G401 (cell line): Measurements from ENCODE around the gene SCO2. TPM values are rescaled to one million over a fixed set of nuclear protein-coding genes. Genes with fewer than 3 reads are reported as not detected.
"Not testable (repeated sequence)": the region's sequence is repeated elsewhere in the genome, so short reads cannot be mapped to it uniquely, and the experiment has no call there.

ENCODE experiments used
- DNase-seq: peaks from one replicate; pipeline ENCODE4 v3.0.0-alpha.2; 2015; ENCODE audit warnings: low spot score
- in situ Hi-C: cut with HindIII; loops from 2 replicates; pipeline ENCODE4 v1.10.0; 2016; ENCODE audit warnings: low sequenced_read_pairs, mixed read lengths
- total RNA-seq: library from RNA; depleted of rRNA; stranded (reverse); fragments of >200 nt; shearing (Covaris generic); gene quantifications from 2 replicates; pipeline ENCODE4 v1.2.3, GENCODE V29; 2014

The SCO2 gene
- total RNA-seq, 1 experiment from 2014 or later = 4.9 TPM

DNA sequence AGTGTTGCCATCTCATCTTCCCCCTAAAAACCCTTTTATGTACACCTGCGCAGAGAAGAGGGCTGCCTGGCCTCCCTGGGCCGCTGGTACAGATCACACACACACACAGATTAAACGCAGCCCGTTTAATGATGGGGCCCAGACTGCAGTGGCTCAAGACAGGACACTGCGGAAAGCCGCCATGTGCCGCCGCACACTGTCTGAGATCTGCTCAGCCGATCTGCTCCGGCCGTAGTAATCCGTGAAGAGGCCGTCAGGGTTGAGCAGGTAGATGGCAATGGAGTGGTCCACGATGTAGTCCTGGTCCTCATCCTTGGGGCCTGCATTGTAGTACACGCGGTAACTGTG lies 2.0 kb downstream of the SCO2 start:
- in situ Hi-C loops = no loop called here
- DNase-seq = no peak

DNA sequence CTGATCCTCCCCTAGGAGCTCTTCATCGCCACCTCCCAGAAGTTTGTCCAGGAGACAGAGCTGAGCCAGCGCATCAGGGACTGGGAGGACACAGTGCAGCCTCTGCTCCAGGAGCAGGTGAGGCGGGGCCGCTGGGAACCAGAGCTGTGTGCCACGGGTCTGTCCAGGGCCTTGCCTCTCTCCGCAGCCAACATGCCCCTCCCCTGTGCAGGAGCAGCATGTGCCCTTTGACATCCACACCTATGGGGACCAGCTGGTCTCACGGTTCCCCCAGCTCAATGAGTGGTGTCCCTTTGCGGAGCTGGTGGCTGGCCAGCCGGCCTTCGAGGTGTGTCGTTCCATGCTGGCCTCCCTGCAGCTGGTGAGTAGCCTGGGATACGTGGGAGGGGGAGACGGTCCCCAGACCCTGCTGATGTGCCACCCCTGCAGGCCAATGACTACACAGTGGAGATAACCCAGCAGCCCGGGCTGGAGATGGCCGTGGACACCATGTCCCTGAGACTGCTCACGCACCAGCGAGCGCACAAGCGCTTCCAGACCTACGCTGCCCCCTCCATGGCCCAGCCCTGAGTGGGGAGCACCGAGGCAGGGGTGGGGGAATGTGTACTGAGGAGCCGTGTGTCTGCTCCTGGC lies 2.5 kb downstream of the SCO2 start:
- in situ Hi-C loops = no loop called here
- DNase-seq = no peak

DNA sequence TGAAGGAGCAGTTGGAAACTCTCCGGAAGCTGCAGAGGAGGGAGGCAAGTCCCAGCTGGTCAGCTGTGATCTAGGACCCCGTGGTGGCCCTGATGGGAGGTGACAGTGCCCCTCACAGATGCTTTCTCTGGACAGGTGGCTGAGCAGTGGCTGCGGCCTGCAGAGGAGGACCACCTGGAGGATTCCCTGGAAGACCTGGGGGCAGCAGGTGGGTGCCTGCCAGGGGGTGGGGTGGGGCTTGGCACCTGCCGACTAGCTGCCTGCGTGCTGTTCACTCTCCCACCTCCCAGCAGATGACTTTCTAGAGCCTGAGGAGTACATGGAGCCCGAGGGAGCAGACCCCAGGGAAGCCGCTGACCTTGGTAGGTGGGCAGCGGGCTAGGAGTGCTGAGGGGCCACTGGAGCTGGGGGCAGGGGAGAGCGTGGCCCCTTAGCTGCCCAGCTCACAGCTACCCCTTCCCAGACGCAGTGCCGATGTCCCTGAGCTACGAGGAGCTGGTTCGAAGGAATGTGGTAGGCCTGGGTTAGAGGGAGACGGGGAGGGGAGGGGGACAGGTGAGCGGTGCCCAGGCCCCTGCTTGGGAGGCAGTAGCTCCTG lies 3.1 kb downstream of the SCO2 start:
- in situ Hi-C loops = no loop called here
- no peak for DNase-seq

DNA sequence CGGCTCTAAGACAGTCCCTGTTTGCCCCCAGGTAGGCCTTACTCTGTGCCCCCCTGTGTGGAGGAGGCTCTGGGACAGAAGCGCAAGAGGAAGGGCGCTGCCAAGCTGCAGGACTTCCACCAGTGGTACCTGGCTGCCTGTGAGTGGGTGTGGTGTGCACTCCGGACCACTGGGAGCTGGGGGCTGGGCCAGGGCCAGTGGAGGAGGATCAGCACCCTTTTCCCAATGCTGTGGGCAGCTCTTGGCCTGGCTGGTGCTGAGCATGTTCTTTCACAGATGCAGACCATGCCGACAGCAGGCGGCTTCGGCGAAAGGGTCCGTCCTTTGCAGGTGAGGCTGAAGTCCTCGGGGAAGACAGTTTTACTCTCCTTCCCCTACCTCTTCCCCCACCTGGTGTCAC lies 3.7 kb downstream of the SCO2 start:
- in situ Hi-C loops = no loop called here
- DNase-seq = no peak

DNA sequence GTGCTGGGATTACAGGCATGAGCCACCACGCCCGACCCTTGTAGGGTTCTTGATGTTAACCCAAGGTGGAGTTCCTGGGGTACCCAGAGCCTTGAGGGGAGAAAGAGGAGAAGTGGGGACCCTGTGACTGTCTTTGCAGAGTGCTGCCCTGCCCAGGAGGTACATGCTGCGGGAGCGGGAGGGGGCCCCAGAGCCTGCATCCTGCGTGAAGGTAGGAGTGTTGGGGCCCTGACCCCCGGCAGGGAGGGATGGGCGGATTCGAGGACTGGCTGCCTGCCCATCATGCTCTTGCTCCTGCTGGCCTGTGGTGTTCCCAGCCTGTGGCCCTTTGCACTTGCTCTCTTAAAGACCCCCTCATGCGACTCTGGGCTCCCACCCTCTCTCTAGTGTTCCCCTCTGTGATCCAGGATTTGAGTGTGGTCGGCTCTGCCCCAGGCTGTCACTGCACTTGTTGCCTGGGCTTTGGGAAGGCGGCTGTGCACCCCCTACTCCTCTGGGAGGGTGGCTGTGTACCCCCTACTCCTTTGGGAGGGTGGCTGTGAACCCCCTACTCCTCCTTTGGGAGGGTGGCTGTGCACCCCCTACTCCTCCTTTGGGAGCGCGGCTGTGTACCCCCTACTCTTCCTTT lies 4.5 kb downstream of the SCO2 start:
- DNase-seq = no peak
- in situ Hi-C loops = no loop called here

DNA sequence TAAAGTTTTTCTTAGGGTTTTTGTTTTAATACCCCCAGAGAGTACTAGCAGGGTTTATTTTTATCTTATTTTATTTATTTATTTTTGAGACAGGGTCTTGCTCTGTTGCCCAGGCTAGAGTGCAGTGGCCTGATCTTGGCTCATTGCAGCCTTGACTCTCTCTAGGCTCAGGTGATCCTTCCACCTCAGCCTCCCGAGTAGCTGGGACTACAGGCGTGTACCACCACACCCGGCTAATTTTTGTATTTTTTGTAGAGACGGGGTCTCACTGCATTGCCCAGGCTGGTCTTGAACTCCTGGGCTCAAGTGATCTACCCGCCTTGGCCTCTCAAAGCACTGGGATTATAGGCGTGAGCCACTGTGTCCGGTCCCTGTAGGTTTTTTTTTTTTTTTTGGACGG lies 5.2 kb downstream of the SCO2 start:
- DNase-seq, in situ Hi-C loops: not testable (repeated sequence)

DNA sequence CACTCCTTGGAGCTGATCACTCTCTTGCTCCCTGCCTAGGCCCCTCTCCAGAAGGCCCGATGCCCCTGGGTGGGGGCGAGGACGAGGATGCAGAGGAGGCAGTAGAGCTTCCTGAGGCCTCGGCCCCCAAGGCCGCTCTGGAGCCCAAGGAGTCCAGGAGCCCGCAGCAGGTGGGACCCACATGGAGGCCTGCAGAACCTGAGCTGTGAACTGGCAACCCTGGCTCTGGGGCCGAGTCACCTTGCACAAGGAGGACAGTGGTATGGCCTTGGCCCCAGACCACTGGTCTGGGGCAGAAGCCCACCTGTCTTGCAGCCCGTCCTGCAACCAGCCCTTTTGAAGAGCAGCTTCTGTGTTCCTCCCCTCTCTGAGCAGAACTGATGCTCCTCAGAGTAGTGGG lies 6.2 kb downstream of the SCO2 start:
- DNase-seq = no peak
- in situ Hi-C loops = no loop called here

DNA sequence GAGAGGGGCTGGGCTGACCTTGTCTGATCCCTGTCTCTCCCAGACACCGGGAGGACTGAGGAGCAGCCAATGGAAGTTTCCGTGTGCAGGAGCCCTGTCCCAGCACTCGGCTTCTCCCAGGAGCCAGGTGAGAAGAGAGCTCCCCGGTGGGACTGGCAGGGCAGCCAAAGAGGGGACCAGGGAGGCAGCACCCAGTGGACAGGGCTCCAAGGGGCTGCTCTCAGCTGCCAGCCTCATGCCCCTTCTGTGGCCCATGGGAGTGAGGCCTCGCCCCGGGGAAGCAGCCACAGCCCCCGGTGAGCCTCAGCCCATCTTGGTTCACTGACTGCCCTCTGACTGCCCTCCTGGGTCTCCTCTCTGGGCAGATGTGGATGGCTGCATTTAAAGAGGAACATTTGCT lies 6.8 kb downstream of the SCO2 start:
- no peak for DNase-seq
- in situ Hi-C loops = no loop called here

DNA sequence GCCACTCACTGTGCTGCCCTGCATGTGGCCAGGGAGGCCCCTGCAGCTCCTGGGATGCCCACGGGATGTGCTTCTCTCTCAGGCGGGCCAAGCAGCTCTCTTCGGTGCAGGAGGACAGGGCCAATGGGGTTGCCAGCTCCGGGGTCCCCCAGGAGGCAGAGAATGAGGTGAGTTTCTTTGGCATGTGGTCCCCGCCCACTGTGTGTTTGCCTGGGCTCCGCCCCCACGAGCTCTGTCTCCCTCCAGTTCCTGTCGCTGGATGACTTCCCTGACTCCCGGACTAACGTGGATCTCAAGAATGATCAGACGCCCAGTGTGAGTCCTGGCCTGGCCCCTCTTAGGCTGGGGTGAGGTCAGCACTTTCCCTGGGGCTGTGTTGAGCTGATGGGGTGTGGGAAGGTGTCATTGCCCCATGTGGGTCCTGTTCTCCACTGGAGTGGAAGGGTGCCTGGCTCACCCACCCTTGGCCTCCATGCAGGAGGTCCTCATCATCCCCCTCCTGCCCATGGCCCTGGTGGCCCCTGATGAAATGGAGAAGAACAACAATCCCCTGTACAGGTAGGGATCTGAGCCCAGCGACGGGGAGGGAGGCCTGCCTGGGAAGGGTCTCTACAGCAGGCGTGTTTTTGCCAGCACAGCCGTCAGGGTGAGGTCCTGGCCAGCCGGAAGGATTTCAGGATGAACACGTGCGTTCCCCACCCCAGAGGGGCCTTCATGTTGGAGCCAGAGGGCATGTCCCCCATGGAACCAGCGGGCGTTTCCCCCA lies 7.7 kb downstream of the SCO2 start:
- in situ Hi-C loops = no loop called here

DNA sequence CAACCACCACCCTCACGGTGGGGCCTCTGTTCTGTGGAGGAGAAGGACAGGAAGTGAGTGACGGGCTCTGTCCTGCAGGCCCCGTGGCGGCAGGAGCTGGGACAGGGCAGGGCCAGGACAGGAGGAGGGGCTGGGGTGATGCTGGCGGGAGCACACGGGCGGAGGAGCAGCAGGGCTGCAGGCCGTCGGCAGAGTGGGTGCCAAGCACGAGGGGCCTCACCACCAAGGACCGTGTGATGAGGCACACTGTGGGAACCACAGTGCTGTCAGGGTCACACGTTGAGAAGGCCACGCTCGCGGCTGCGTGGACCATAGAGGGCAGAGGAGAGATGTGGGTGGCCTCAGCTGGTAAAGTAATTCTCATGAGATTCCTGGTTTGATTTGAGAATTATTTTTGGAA lies 8.5 kb downstream of the SCO2 start:
- DNase-seq = no peak
- in situ Hi-C loops = no loop called here

More for the DNA sequence above, 7.7 kb downstream of the SCO2 start:
- no peak for DNase-seq

DNA sequence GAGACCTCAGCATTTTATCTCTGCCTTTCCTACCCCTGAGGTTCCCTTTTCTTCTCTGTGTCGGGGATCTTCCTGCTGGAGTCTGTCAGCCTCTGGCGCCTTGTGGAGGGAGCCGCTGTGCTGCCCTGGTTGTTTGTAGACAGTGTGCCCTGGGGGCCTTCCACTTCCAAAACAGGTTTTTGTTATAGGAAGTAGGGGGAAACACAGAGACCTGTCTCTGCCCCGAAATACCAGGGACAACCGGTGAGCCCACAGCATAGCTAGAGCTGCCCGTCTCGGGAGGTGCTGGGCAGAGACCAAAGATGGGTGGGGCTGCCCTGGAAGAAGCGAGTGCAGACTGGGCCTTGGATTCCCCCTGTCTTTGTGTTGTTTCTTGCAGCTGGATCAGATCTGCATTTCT lies 9.3 kb downstream of the SCO2 start:
- no peak for DNase-seq

DNA sequence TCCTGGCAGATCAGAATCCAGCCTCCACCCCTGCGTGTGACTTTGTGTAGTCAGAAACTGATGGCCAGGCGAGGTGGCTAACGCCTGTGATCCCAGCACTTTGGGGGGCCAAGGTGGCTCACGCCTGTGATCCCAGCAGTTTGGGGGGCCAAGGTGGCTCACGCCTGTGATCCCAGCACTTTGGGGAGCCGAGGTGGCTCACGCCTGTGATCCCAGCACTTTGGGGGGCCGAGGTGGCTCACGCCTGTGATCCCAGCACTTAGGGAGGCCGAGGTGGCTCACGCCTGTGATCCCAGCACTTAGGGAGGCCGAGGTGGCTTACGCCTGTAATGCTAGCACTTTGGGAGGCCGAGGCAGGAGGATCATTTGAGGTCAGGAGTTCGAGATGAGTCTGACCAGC lies 12.2 kb downstream of the SCO2 start:
- in situ Hi-C loops = no loop called here
- no peak for DNase-seq

More for the DNA sequence above, 9.3 kb downstream of the SCO2 start:
- in situ Hi-C loops = no loop called here

DNA sequence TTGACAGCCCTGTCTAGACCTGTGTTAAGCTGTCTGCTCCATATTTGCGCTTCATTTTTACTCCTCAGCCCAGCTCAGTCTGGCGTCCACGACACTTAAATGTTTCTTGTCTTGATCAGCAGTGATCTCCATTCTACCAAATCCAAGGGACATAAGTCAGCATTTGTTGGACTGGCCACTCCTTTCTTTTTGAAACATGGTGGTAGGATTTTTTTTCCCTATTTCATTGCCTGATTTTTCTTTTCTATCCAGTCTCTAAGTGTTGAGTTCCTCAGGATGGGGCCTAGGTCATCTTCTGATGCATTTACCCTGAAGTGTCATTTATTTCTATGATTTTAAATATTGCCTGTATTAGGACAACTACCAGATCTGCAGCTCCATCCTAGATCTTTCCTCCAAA lies 16.5 kb downstream of the SCO2 start:
- no peak for DNase-seq
- in situ Hi-C loops = no loop called here

DNA sequence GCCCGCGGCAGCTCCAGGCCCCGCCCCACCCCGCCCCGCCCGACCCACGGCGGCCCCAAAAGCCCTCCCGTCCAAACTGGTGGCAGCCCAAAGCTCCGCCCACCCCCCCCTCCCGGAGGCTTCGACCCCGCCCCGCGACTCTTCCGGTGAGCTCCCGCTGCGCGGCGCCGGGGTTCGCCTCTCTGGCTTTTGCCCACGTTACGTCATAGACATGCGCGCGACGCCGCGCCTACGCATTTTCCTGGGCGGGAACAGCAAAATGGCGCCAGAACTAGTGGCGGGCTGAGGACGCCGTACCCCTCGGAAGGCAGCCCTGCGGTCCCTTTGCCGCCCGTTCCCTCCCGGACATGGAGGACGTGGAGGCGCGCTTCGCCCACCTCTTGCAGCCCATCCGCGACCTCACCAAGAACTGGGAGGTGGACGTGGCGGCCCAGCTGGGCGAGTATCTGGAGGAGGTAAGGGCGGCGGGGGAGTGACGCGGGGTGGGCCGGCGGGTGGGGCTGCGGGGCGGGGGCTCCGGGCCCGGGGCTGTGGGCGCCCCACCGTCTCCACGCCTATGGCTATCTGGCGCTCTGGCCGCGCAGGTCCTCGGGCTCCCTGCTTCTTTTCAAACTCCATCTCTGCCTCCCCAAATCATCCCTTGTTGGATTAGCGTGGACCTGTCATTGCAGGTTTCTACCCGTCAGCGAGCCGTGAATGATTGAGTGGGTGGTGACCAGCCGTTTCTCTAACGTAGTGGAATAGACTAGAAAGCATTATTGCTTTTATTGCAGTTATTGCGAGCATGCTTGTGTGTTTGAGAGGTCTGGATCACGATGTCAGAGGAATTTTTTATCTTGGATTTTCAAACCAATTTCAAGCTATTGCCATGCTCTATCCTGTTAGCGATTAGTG lies 17.2 kb downstream of the SCO2 start, which contains the start of gene NCAPH2:
Gene NCAPH2, plus strand, starts transcription at position 234 of the 894 bp plus-strand sequence. Its CDS starts 114 bp downstream, at position 348.
- in situ Hi-C loops = no loop called here
- peak; percentile 97 for DNase-seq

DNA sequence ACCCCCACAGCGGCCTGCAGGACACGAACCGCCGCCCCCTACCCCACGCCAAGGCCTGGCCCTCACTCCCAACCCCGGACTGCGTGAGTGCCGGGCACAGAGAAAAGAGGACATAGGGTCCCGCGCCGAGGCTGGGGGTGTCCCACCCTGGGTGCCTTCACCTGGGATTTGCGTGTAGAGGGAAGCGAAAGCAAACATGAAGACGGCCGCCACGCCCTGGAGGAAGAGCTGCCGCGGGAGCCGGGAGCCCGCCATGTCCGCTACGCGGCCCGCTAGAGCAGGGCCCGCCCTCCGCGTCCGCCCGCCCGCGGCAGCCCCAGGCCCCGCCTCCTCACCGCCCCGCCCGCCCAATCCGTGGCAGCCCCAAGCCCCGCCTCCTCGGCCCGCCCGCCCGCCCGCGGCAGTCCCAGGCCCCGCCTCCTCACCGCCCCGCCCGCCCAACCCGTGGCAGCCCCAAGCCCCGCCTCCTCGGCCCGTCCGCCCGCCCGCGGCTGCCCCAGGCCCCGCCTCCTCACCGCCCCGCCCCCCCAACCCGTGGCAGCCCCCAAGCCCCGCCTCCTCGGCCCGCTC lies 17.9 kb downstream of the SCO2 start, which contains the start of gene LMF2:
Gene LMF2, minus strand, starts transcription at position 282 of the 570 bp plus-strand sequence. Its CDS starts 27 bp downstream, at position 255.
- DNase-seq = no peak
- in situ Hi-C loops = no loop called here

DNA sequence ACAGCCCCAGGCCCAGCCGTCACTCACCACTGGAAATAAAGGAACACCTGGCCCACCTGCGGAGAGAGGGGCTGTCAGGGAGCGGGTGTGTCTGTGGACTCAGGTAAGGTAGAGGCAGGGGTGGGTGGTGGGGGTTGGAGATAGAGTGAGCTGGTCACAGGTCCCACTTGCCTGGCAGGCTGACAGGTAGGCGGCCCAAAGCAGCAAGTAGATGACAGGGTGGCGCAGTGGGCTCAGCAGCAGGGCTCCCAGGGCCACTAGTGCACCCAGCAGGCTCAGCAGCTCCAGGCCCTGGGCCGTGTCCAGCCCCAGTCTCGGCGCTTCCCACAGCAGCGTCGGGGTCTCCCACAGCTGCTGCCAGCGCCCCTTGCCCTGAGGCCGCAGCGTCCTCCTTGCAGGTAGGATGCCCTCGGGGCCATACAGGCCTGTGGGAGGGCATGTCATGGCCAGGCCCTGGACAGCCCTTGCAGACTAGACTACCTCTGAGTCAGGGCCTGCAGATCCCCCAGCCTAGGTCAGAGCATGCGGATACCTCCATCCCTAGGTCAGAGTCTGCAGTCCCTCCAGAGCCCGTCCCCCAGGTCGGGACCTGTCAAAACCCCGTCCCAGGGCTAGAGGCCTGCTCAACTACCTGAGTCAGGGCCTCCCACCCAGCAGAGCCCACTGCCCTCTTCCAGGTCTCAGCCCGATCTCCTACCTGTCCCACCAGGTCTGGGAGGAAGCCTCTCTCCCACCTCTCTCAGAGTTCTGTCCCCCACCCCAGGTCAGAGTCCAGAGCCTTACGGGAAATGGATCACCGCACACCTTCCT lies 18.6 kb downstream of the SCO2 start:
- in situ Hi-C loops = no loop called here
- no peak for DNase-seq

DNA sequence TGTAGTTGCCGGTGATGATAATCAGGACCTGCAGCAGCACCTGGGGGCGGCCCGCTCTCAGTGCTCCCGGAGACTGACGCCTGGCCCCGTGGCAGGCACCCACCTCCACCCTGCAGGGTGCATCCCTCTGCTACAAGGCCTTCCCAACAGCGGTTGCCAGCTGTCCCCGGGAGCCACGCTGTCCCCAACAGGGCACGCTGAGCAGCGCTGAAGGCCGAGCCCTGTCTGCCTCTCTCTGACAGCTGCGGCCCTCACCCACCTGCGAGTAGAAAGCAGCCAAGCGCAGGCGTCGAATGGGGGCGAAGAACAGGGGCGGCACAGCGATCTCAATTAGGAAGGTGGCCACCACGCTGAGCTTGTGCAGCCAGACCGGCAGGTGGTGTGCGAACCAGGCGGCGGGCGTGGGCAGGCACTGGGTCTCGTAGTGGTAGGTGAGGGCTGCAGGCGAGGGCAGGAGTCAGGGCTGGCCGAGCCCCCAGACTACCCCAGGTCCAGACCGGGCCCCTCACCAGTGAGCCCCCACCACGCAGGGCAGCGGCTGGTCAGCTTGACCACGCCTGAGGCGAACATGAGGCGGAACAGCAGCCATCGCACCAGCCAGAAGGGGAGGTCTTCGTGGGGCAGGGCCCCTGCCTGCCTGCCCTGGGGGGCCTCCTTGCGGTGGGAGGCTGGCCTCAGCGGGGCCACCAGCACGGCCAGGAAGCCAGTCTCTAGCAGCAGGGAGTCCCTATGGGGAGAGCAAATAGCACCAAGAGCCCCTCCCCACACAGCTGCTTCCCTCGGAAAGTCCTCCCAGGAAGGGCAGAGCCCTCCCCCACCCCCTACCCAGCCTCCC lies 19.4 kb downstream of the SCO2 start:
- DNase-seq = no peak
- in situ Hi-C loops = no loop called here
